Kidney epithelial cell (primary cell): ENCODE measurements around the gene ZNF835. TPM values are rescaled to one million over a fixed set of nuclear protein-coding genes. Genes with fewer than 3 reads are reported as not detected.

ENCODE experiments used
- DNase-seq: peaks from one replicate; pipeline ENCODE4 v3.0.0-alpha.2; 2010; ENCODE audit warnings: low read depth
- H3K27me3 ChIP-seq: 2 replicates; pipeline ENCODE4 v1.6.0; 2011; ENCODE audit warnings: low read length; ENCODE audit not compliant: control insufficient read depth, insufficient read depth
- H3K36me3 ChIP-seq: 2 replicates; pipeline ENCODE4 v1.5.1; 2011; ENCODE audit warnings: low read length; ENCODE audit not compliant: control insufficient read depth, insufficient read depth
- H3K4me3 ChIP-seq: 2 replicates; pipeline ENCODE4 v1.5.1; 2011; ENCODE audit warnings: low read depth, mild to moderate bottlenecking, control low read depth, low read length
- CTCF ChIP-seq: IDR thresholded peaks from 2 replicates; pipeline ENCODE4 v1.5.1; 2011; ENCODE audit warnings: mild to moderate bottlenecking, moderate library complexity, low read length, control low read depth, inconsistent platforms; ENCODE audit not compliant: insufficient read depth, poor library complexity, severe bottlenecking
- total RNA-seq: library from RNA; depleted of rRNA; stranded (reverse); fragments of >200 nt; gene quantifications from 2 replicates; pipeline ENCODE4 v1.2.3, GENCODE V29; 2015

The ZNF835 gene
- total RNA-seq, 1 donor from 2014 or later, result 7.7 TPM

GRCh38 chr19:56670401-56670960, 1.1 kb downstream of the ZNF835 start:
- no peaks in the 10 kb centered on the region for H3K27me3 ChIP-seq
- no peaks in the 10 kb centered on the region for H3K36me3 ChIP-seq
- no peak overlapping the region for H3K4me3 ChIP-seq
- TF ChIP-seq CTCF, result no peak
- no peak for DNase-seq

- no peak for DNase-seq
- TF ChIP-seq CTCF, result no peak
- Histone ChIP-seq H3K4me3 (no peak overlapping the region), H3K36me3 (no peaks in the 10 kb centered on the region), H3K27me3 (no peaks in the 10 kb centered on the region)
Observed at GRCh38 chr19:56668676-56669075, 2.9 kb downstream of the ZNF835 start.

- no peak for TF ChIP-seq CTCF
- DNase-seq, result no peak
- Histone ChIP-seq H3K36me3 (no peaks in the 10 kb centered on the region), H3K4me3 (no peak overlapping the region), H3K27me3 (no peaks in the 10 kb centered on the region)
Observed at GRCh38 chr19:56667311-56667870, 4.2 kb downstream of the ZNF835 start.

- no peak for TF ChIP-seq CTCF
- Histone ChIP-seq H3K36me3 (no peaks in the 10 kb centered on the region), H3K27me3 (no peaks in the 10 kb centered on the region), H3K4me3 (no peak overlapping the region)
- DNase-seq, result no peak
Observed at GRCh38 chr19:56664511-56664910, 7.0 kb downstream of the ZNF835 start.

- Histone ChIP-seq H3K27me3 (no peaks in the 10 kb centered on the region), H3K36me3 (no peaks in the 10 kb centered on the region), H3K4me3 (no peak overlapping the region)
- no peak for DNase-seq
- no peak for TF ChIP-seq CTCF
Observed at GRCh38 chr19:56663931-56664500, 7.5 kb downstream of the ZNF835 start.

- H3K4me3 ChIP-seq, result no peak overlapping the region
- H3K36me3 ChIP-seq, result no peaks in the 10 kb centered on the region
- TF ChIP-seq CTCF, result no peak
- H3K27me3 ChIP-seq, result no peaks in the 10 kb centered on the region
- DNase-seq, result no peak
Observed at GRCh38 chr19:56661248-56661647, 10.3 kb downstream of the ZNF835 start.
